CD4-positive, CD25-positive, alpha-beta regulatory T cell (primary cell): ENCODE data around the gene CRISP1. TPM values are rescaled to one million over a fixed set of nuclear protein-coding genes. Genes with fewer than 3 reads are reported as not detected.
"Not testable (repeated sequence)": the region's sequence is repeated elsewhere in the genome, so short reads cannot be mapped to it uniquely, and the experiment has no call there.

Source experiments
- ATAC-seq, 2 donors: fragments of 150-1000 bp; cut with Tn5 transposase; one replicate each; pipeline ENCODE4 v1.10.0; 2021; ENCODE audit warnings: low read depth in 2 of 2, moderate number of reproducible peaks in 2 of 2, moderate library complexity in 1 of 2
- DNase-seq, 3 donors: peaks; one replicate each; pipeline versions ENCODE4 v3.0.0 to v3.0.0-alpha.2; 2012 to 2022; ENCODE audit warnings: mixed read lengths in 1 of 3
- H3K27ac ChIP-seq: one replicate; pipeline ENCODE4 v1.7.0; 2013; ENCODE audit warnings: mild to moderate bottlenecking, low read length; ENCODE audit not compliant: insufficient read depth, poor library complexity, severe bottlenecking
- H3K27me3 ChIP-seq: one replicate; pipeline ENCODE4 v1.7.0; 2013; ENCODE audit warnings: low read length; ENCODE audit not compliant: control insufficient read depth, insufficient read depth
- H3K36me3 ChIP-seq: one replicate; pipeline ENCODE4 v1.7.0; 2013; ENCODE audit warnings: mild to moderate bottlenecking, low read length, moderate library complexity; ENCODE audit not compliant: control insufficient read depth, insufficient read depth
- H3K4me1 ChIP-seq: 2 replicates; pipeline ENCODE4 v1.7.0; 2013; ENCODE audit warnings: mild to moderate bottlenecking, low read length; ENCODE audit not compliant: insufficient read depth, control insufficient read depth, poor library complexity, severe bottlenecking
- H3K4me3 ChIP-seq: one replicate; pipeline ENCODE4 v1.7.0; 2013; ENCODE audit warnings: low read depth, mild to moderate bottlenecking, low read length, moderate library complexity
- H3K9me3 ChIP-seq, 2 experiments: 1 replicate in 1 of 2; 2 replicates in 1 of 2; pipeline ENCODE4 v1.7.0; 2013; ENCODE audit warnings: low read length in 2 of 2, mild to moderate bottlenecking in 1 of 2, moderate library complexity in 1 of 2; ENCODE audit not compliant: control insufficient read depth in 2 of 2
- H3K27ac Mint-ChIP-seq, 3 donors: one replicate each; pipeline ENCODE4 v1.8.0; 2020 to 2022; ENCODE audit warnings: mild to moderate bottlenecking in 3 of 3, mixed read lengths in 3 of 3, moderate library complexity in 2 of 3
- H3K27me3 Mint-ChIP-seq: one replicate; pipeline ENCODE4 v1.8.0; 2022; ENCODE audit warnings: mild to moderate bottlenecking, mixed read lengths
- H3K36me3 Mint-ChIP-seq: one replicate; pipeline ENCODE4 v1.8.0; 2020; ENCODE audit warnings: mixed read lengths
- H3K4me1 Mint-ChIP-seq, 4 donors: one replicate each; pipeline ENCODE4 v1.8.0; 2020 to 2022; ENCODE audit warnings: mixed read lengths in 4 of 4, mild to moderate bottlenecking in 1 of 4
- H3K4me3 Mint-ChIP-seq, 4 donors: one replicate each; pipeline ENCODE4 v1.8.0; 2020 to 2022; ENCODE audit warnings: mild to moderate bottlenecking in 4 of 4, mixed read lengths in 4 of 4, moderate library complexity in 3 of 4
- H3K9me3 Mint-ChIP-seq, 7 donors: one replicate each; pipeline ENCODE4 v1.8.0; 2020 to 2022; ENCODE audit warnings: mixed read lengths in 7 of 7, mild to moderate bottlenecking in 3 of 7, moderate library complexity in 2 of 7
- polyA plus RNA-seq, 4 donors: library from polyadenylated mRNA; unstranded; fragments of 300-500 nt; fragmentation: Illumina TruSeq; gene quantifications; one replicate each; pipeline ENCODE4 v1.2.3, GENCODE V29; 2021
- total RNA-seq: library from RNA; stranded (reverse); gene quantifications from one replicate; pipeline ENCODE4 v1.2.3, GENCODE V29; 2022

Gene CRISP1
- total and polyA plus RNA-seq, 5 donors from 2014 or later = not detected

- Histone ChIP-seq H3K27me3 (no peaks in the 10 kb centered on the region), H3K9me3 (no peaks in the 10 kb centered on the region), H3K36me3 (no peaks in the 10 kb centered on the region), H3K27ac (no peak overlapping the region), H3K4me1 (no peaks in the 10 kb centered on the region), H3K4me3 (no peak overlapping the region)
- Mint-ChIP-seq H3K4me1 (no peaks in the 10 kb centered on the region), H3K27me3 (no peaks in the 10 kb centered on the region), H3K36me3 (no peaks in the 10 kb centered on the region), H3K9me3 (peaks cover 0 to 7% (median 2%) of the 10 kb centered on the region in 7 donors), H3K27ac (no peak overlapping the region), H3K4me3 (no peak overlapping the region)
- ATAC-seq = no peak
- no peak for DNase-seq
Observed at GRCh38 chr6:49905296-49905695, 39.0 kb upstream of the CRISP1 start.

DNA sequence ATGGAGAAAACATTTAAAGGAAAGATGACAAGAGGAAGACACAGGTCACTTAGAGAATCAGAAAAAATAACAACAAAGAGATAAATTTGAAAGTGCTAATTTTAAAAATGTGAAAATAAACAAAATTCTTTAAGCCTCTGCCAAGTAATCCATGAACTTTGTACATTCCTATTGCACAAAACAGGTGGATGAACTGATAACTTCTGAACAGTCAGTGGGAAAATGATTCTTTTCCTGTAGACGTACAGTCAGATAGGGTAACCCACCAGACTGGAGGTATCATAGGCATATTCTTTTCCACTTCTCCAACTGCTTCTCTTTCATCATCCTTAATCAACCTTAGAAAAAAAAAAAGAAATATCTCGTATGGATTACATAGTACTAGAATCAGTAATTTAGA, 36.5 kb upstream of the CRISP1 start:
- DNase-seq (no peak), ATAC-seq (no peak)
- Histone ChIP-seq H3K36me3 (no peaks in the 10 kb centered on the region), H3K27me3 (no peaks in the 10 kb centered on the region), H3K4me3 (no peak overlapping the region), H3K4me1 (no peaks in the 10 kb centered on the region), H3K9me3 (no peaks in the 10 kb centered on the region), H3K27ac (no peak overlapping the region)
- no peaks in the 10 kb centered on the region for H3K27me3 Mint-ChIP-seq
- H3K27ac Mint-ChIP-seq = peak overlapping the region in 1 of 3 donors; percentile 44
- no peaks in the 10 kb centered on the region for H3K36me3 Mint-ChIP-seq
- H3K4me3 Mint-ChIP-seq = no peak overlapping the region
- H3K9me3 Mint-ChIP-seq = peaks cover 0 to 5% (median 0%) of the 10 kb centered on the region in 7 donors
- H3K4me1 Mint-ChIP-seq = no peaks in the 10 kb centered on the region

DNA sequence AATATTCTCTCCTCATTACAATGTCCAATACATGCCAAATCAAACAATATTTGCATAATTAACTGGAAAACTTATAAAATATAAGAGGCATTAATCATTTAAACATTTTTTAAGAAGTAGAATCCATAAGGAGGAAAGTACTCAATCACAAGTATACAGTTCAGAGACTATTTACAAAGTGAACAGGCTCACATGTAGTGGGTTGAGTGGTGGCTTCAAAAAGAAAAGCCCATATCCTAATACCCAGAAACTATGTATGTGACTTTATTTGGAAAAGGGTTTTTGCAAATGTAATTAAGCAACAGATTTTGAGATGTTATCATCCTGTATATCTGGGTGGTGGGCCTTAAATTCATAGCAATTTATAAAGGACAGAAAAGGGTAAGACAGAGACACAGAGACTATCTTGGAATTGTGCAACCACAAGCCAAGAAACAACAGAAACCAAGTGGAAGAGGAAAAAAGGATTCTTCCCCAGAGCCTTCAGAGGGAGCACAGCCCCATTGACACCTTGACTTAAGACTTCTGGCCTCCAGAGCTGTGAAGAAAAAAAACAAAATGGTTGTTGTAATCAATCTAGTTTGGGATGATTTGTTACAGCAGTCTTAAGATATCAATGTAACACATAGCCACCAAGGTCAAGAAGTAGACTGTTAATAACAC, 32.7 kb upstream of the CRISP1 start:
- Mint-ChIP-seq H3K9me3 (peaks cover 0 to 12% (median 8%) of the 10 kb centered on the region in 7 donors), H3K27ac (no peak overlapping the region)
- ATAC-seq = no peak

GRCh38 chr6:49895553-49895952, 29.2 kb upstream of the CRISP1 start:
- DNase-seq, H3K4me3 ChIP-seq, H3K4me1 ChIP-seq, H3K36me3 Mint-ChIP-seq, H3K27ac Mint-ChIP-seq, H3K36me3 ChIP-seq, H3K4me3 Mint-ChIP-seq, H3K27ac ChIP-seq, H3K27me3 ChIP-seq, H3K4me1 Mint-ChIP-seq, ATAC-seq, H3K9me3 ChIP-seq, H3K27me3 Mint-ChIP-seq: not testable (repeated sequence)
- H3K9me3 Mint-ChIP-seq = peaks cover 6 to 17% (median 12%) of the 10 kb centered on the region in 7 donors

More for the DNA sequence above, 32.7 kb upstream of the CRISP1 start:
- DNase-seq = no peak
- Mint-ChIP-seq H3K4me1 (no peaks in the 10 kb centered on the region), H3K4me3 (peak overlapping the region in 1 of 4 donors; percentile 38), H3K27me3 (no peaks in the 10 kb centered on the region), H3K36me3 (no peaks in the 10 kb centered on the region)
- H3K36me3 ChIP-seq = no peaks in the 10 kb centered on the region
- no peak overlapping the region for H3K4me3 ChIP-seq
- H3K4me1 ChIP-seq = no peaks in the 10 kb centered on the region
- no peak overlapping the region for H3K27ac ChIP-seq
- H3K9me3 ChIP-seq = no peaks in the 10 kb centered on the region
- no peaks in the 10 kb centered on the region for H3K27me3 ChIP-seq

DNA sequence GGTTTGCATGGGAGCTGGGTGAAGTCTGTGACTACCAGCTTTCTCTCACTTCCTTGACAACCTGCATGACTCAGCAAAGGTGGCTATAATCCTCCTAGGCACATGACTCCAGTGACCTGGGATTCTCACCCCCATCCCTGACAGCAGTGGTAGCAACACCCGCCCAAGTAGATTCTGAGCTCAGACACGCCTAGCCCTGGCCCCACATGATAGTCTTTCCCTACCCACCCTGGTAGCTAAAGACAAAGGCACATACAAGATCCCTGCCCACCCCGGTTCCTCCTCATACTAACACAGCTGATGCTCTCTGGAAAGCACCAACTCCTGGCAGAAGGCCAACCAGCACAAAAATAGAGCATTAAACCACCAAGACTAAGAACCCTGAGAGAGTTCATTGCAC, 25.9 kb upstream of the CRISP1 start:
- no peak for DNase-seq
- H3K4me1 ChIP-seq = no peaks in the 10 kb centered on the region
- H3K4me3 ChIP-seq = no peak overlapping the region
- H3K27ac ChIP-seq = no peak overlapping the region
- no peak overlapping the region for H3K4me3 Mint-ChIP-seq
- H3K27ac Mint-ChIP-seq = no peak overlapping the region
- H3K9me3 Mint-ChIP-seq = peaks cover 9 to 31% (median 14%) of the 10 kb centered on the region in 7 donors
- ATAC-seq = no peak
- no peaks in the 10 kb centered on the region for H3K27me3 ChIP-seq
- H3K9me3 ChIP-seq = no peaks in the 10 kb centered on the region
- H3K36me3 ChIP-seq = no peaks in the 10 kb centered on the region
- H3K27me3 Mint-ChIP-seq = no peaks in the 10 kb centered on the region
- H3K4me1 Mint-ChIP-seq = no peaks in the 10 kb centered on the region
- H3K36me3 Mint-ChIP-seq = no peaks in the 10 kb centered on the region

DNA sequence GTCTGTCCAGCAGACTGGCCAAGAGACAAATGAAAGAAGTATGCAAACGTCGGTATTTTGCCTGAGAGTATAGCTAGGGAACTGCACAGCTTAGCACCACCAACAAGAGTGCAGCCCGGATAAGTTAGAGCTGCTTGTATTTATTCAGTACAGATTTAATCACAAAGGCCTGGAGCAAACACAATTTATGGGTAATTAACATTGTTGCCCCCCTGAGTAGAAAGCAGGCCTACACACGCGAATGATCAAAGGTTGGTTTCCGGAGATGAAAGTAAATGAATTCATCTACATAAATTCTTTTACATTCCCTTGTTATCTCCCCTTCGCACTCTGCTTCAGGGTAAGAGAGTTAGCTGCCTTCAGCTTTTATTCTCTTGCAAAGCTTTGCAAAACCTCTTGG, 24.7 kb upstream of the CRISP1 start:
- Histone ChIP-seq H3K36me3 (no peaks in the 10 kb centered on the region), H3K27me3 (no peaks in the 10 kb centered on the region), H3K4me3 (no peak overlapping the region), H3K27ac (no peak overlapping the region), H3K4me1 (no peaks in the 10 kb centered on the region), H3K9me3 (peaks cover 0 to 2% of the 10 kb centered on the region in 2 experiments)
- peaks cover 8 to 36% (median 11%) of the 10 kb centered on the region in 7 donors for H3K9me3 Mint-ChIP-seq
- no peaks in the 10 kb centered on the region for H3K36me3 Mint-ChIP-seq
- ATAC-seq (no peak), DNase-seq (no peak)
- no peaks in the 10 kb centered on the region for H3K4me1 Mint-ChIP-seq
- H3K4me3 Mint-ChIP-seq = no peak overlapping the region
- H3K27me3 Mint-ChIP-seq = no peaks in the 10 kb centered on the region
- H3K27ac Mint-ChIP-seq = no peak overlapping the region

GRCh38 chr6:49888742-49889431, 22.6 kb upstream of the CRISP1 start:
- Mint-ChIP-seq H3K27me3 (no peaks in the 10 kb centered on the region), H3K27ac (no peak overlapping the region), H3K9me3 (peaks cover 5 to 32% (median 13%) of the 10 kb centered on the region in 7 donors), H3K4me1 (no peaks in the 10 kb centered on the region), H3K36me3 (no peaks in the 10 kb centered on the region), H3K4me3 (no peak overlapping the region)
- Histone ChIP-seq H3K4me1 (no peaks in the 10 kb centered on the region), H3K27ac (no peak overlapping the region), H3K4me3 (no peak overlapping the region), H3K9me3 (peaks cover 0 to 11% of the 10 kb centered on the region in 2 experiments), H3K27me3 (no peaks in the 10 kb centered on the region), H3K36me3 (no peaks in the 10 kb centered on the region)
- ATAC-seq (no peak), DNase-seq (no peak)
